Activated naive CD8-positive, alpha-beta T cell treated with anti-CD3 and anti-CD28 coated beads for 36 hours (primary cell): ENCODE results near the gene HSFY1. TPM values are rescaled to one million over a fixed set of nuclear protein-coding genes. Genes with fewer than 3 reads are reported as not detected.
"Not testable (repeated sequence)": the region's sequence is repeated elsewhere in the genome, so short reads cannot be mapped to it uniquely, and the experiment has no call there.

Source experiments
- DNase-seq: peaks from one replicate; pipeline ENCODE4 v3.0.0; 2021
- H3K27ac Mint-ChIP-seq: one replicate; pipeline ENCODE4 v1.8.0; 2022; ENCODE audit warnings: mild to moderate bottlenecking, moderate library complexity, mixed read lengths
- H3K27me3 Mint-ChIP-seq: one replicate; pipeline ENCODE4 v1.8.0; 2022; ENCODE audit warnings: mild to moderate bottlenecking, mixed read lengths
- H3K36me3 Mint-ChIP-seq: one replicate; pipeline ENCODE4 v1.8.0; 2021; ENCODE audit warnings: mild to moderate bottlenecking, mixed read lengths
- H3K4me1 Mint-ChIP-seq: one replicate; pipeline ENCODE4 v1.8.0; 2021; ENCODE audit warnings: mixed read lengths
- H3K4me3 Mint-ChIP-seq: one replicate; pipeline ENCODE4 v1.8.0; 2022; ENCODE audit warnings: mild to moderate bottlenecking, moderate library complexity, mixed read lengths
- H3K9me3 Mint-ChIP-seq: one replicate; pipeline ENCODE4 v1.8.0; 2022; ENCODE audit warnings: mixed read lengths
- total RNA-seq, 2 experiments: library from RNA; stranded (reverse); gene quantifications; one replicate each; pipeline ENCODE4 v1.2.3, GENCODE V29; 2021

HSFY1 gene
- total RNA-seq, result not detected

- not testable (repeated sequence) for H3K4me3 Mint-ChIP-seq, H3K27ac Mint-ChIP-seq, H3K4me1 Mint-ChIP-seq, DNase-seq, H3K27me3 Mint-ChIP-seq, H3K9me3 Mint-ChIP-seq, H3K36me3 Mint-ChIP-seq
Observed at GRCh38 chrY:18546420-18546819, at the start of gene HSFY1. Gene HSFY1 (plus strand): TSS chrY:18546720. CDS start chrY:18546788, 68 bp downstream.

GRCh38 chrY:18504266-18504665 is 42.3 kb upstream of the HSFY1 start:
- not testable (repeated sequence) for DNase-seq, H3K4me1 Mint-ChIP-seq, H3K9me3 Mint-ChIP-seq, H3K27me3 Mint-ChIP-seq, H3K4me3 Mint-ChIP-seq, H3K27ac Mint-ChIP-seq, H3K36me3 Mint-ChIP-seq

GRCh38 chrY:18530995-18531655 is 15.4 kb upstream of the HSFY1 start:
- H3K4me1 Mint-ChIP-seq, H3K27me3 Mint-ChIP-seq, H3K4me3 Mint-ChIP-seq, DNase-seq, H3K36me3 Mint-ChIP-seq, H3K27ac Mint-ChIP-seq, H3K9me3 Mint-ChIP-seq: not testable (repeated sequence)

GRCh38 chrY:18538952-18539351 is 7.6 kb upstream of the HSFY1 start:
- DNase-seq, H3K27ac Mint-ChIP-seq, H3K36me3 Mint-ChIP-seq, H3K4me3 Mint-ChIP-seq, H3K9me3 Mint-ChIP-seq, H3K4me1 Mint-ChIP-seq, H3K27me3 Mint-ChIP-seq: not testable (repeated sequence)

- not testable (repeated sequence) for H3K27ac Mint-ChIP-seq, DNase-seq, H3K4me3 Mint-ChIP-seq, H3K27me3 Mint-ChIP-seq, H3K36me3 Mint-ChIP-seq, H3K4me1 Mint-ChIP-seq, H3K9me3 Mint-ChIP-seq
Observed at GRCh38 chrY:18553132-18553531, 6.6 kb downstream of the HSFY1 start.

- not testable (repeated sequence) for H3K36me3 Mint-ChIP-seq, H3K4me3 Mint-ChIP-seq, H3K27me3 Mint-ChIP-seq, DNase-seq, H3K9me3 Mint-ChIP-seq, H3K27ac Mint-ChIP-seq, H3K4me1 Mint-ChIP-seq
Observed at GRCh38 chrY:18565915-18566314, 19.4 kb downstream of the HSFY1 start.

Other genes starting within 250 kb of the HSFY1 start
- gene HSFY2, start 227.0 kb downstream of the HSFY1 start, total RNA-seq, result not detected